Retinal pigment epithelial cell (primary cell): Measurements from ENCODE around the gene PRRT1B.

Experiments used
- DNase-seq: peaks from one replicate; pipeline ENCODE4 v3.0.0-alpha.2; 2010; ENCODE audit warnings: low read depth
- H3K4me3 ChIP-seq: 2 replicates; pipeline ENCODE4 v1.5.1; 2011; ENCODE audit warnings: mild to moderate bottlenecking, low read length, control low read depth, moderate library complexity
- CTCF ChIP-seq: conservative IDR thresholded peaks from 2 replicates; pipeline ENCODE4 v1.5.1; 2011; ENCODE audit warnings: low read depth, low read length, control low read depth, inconsistent platforms

Gene PRRT1B

DNA sequence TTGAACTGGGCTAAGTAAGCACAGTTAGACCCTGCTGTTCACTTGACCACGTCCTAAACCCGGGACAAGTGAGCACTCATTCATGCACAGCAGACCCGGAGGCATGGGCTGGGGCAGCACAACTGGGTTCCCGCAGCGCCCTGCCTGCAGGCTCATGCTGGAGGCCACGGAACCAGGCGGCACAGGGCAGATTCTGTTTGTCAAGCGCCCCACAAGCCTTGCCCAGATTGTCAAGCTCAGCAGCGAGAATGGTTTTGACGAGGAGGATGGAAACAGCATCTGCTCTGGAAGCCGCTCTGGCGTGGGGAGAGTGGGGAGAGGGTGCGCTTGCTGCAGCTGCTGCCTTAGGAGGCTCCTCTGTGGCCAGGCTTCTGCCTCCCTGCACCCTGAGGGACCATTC is 32.7 kb downstream of the PRRT1B start:
- no peak for TF ChIP-seq CTCF
- H3K4me3 ChIP-seq = no peak overlapping the region
- no peak for DNase-seq

- no peak for DNase-seq
- H3K4me3 ChIP-seq = no peak overlapping the region
- TF ChIP-seq CTCF = no peak
These were observed 33.6 kb downstream of the PRRT1B start for GRCh38 chr9:131578731-131579504.

GRCh38 chr9:131579789-131580211 is 34.5 kb downstream of the PRRT1B start:
- DNase-seq = no peak
- H3K4me3 ChIP-seq = no peak overlapping the region

DNA sequence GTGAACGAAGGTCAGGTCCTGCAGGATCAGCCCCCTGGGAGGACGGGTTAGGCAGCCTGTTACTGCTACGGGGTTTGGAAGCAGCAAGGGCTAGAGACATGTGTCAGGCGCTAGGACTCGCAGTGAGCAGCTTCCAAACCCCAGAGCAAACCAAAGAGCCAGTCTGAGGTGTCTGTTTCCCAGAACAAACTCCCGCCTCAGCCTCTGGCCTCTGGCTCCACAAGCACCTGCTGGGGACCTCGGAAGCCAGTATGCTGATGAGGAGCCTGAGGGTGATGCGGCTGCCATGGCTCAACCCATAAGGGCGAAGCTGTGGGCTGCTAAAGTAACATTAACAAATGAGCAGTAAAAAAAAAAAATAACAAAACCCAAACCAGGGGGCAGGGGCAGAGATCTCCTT is 35.0 kb downstream of the PRRT1B start:
- no peak for TF ChIP-seq CTCF
- H3K4me3 ChIP-seq = no peak overlapping the region
- DNase-seq = no peak

More at GRCh38 chr9:131579789-131580211, 34.5 kb downstream of the PRRT1B start:
- no peak for TF ChIP-seq CTCF

DNA sequence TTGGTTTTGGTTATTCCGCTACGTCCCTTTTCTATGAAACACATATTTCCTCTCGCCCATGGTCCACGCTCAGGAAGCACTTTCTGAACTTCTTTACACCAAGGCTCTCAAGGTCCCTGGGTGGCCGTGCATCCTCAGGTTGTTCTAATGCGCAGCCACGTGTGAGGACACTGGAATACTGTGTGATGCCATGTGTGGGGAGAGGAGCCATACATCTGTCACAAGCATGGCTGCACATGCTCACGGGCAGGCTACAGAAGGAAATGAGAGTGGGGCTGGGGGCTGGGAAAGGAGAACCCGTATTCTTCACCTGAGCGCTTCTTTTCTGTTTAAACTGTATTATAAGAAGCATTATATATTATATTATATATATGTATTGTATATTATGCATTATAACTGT is 36.7 kb downstream of the PRRT1B start:
- DNase-seq = no peak
- TF ChIP-seq CTCF = no peak
- H3K4me3 ChIP-seq = no peak overlapping the region

GRCh38 chr9:131582466-131583336 is 37.4 kb downstream of the PRRT1B start:
- H3K4me3 ChIP-seq = no peak overlapping the region
- DNase-seq = no peak
- no peak for TF ChIP-seq CTCF

DNA sequence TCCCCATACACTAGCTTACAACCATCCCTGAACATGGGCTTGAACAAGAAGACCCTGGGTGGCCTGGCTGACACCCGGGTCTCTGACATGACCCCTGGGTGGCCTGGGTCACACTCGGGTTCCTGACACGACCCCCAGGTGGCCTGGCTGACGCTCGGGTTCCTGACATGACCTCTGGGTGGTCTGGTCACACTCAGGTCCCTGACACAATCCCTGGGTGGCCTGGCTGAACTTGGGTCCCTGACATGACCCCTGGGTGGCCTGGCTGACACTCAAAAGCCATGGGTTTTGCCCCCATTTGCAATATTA is 38.0 kb downstream of the PRRT1B start:
- TF ChIP-seq CTCF = no peak
- H3K4me3 ChIP-seq = no peak overlapping the region
- no peak for DNase-seq
